SK-N-DZ (cell line): ENCODE measurements around the gene OR10D3.
A peak's percentile ranks its signal among the peaks of the same experiment; 100 is the strongest.
"Not testable (repeated sequence)": the region's sequence is repeated elsewhere in the genome, so short reads cannot be mapped to it uniquely, and the experiment has no call there.

Source experiments
- DNase-seq: peaks from one replicate; pipeline ENCODE4 v3.0.0-alpha.2; 2015; ENCODE audit warnings: low spot score

The OR10D3 gene

DNA sequence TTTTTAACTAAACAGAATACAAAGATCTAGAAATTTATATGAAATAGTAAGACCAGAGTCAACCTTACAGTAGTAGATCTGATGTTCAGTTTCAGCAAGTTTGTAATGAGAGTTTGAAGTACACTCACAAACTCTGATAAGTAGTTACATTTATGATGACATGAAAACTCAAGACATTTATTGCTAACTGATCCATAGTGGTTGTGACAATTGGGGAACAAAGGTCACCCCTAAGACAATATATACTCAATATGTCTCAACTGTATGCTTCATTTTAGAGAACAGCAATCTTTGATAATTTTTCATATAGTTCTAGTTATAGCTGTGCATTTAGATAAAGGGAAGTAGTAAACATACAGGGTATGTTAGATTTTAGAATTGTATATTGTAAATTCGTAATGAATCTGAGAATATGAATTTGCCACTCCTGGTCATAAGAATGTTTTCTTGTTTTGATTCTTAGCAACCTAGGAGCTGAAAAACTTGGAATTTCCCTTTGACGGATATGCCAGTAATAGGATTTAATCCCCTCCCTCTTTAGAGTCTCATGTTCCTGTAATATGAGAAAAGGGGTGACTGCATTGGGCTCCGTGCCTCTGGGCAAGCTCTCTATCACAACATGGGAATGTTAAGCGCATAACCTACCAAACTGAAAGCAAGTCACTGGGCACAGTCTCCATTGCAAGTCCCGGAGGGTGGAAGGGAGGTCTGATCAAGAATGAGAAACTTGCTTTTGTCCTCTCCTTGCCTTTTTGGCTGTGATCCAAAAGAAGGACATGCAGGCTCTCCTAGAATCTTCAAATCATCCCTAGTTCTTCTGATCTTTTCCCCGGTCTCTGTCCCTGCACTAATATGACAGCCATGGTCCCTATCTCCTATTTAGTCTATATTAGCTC is 11.4 kb downstream of the OR10D3 start:
- DNase-seq = no peak

DNA sequence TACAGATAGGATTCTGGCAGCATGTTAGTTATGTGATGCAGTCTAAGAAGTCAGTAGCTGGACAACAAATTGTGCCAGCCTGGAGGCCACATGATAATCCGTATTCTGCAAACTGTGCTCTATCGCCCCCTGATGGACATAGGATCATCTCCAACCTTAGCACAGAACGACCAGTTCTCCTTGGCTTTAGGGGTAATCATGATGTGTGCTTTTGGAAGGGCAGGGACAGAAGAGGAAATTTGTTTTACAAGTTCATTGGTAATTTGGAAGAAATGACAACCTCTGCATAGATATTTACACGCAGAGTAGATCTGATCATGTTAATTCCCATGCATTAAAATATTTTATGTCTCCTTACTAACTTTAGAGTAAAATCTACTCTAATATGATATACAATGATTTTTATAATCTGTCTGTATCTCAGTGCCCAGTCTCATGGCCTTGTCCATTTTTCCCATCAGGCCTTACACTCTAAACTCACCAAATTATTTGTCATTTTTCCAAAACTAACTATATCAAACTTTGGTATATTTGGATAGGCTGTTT is 12.1 kb downstream of the OR10D3 start:
- DNase-seq = peak; percentile 12

DNA sequence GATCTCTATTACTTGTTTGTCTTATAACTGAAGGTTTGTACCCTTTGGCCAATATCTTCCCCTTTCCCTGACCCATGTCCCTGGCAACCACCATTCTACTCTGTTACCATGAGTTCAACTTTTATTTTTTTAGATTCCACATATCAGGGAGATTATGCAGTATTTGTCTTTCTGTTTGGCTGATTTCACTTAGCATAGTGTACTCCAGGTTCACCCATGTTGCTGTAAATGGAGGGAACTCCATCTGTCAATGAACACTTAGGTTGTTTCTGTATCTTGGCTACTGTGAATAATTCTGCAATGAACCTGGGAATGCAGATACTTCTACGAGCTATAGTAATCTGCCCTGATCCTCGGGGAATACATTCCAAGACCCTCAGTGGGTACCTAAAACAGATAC is 14.9 kb downstream of the OR10D3 start:
- no peak for DNase-seq

DNA sequence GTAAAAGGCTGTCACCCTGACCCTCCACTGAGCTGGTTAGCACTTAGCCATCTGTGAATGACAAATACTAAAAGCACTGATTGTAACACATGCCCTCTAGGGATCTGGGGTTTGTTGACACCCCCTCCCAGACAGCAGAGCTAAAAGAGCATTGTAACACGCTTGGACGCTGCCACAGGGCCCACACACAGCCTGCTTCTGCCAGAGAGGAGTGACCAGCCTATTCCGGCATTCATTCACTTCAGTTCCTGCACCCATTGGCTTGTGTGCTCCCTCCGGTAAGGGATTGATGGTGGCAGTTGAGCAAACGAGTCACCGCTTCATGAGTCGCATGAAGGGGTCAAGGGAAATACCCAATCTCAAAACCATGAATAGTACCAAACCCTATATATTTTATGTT is 15.8 kb downstream of the OR10D3 start:
- no peak for DNase-seq

DNA sequence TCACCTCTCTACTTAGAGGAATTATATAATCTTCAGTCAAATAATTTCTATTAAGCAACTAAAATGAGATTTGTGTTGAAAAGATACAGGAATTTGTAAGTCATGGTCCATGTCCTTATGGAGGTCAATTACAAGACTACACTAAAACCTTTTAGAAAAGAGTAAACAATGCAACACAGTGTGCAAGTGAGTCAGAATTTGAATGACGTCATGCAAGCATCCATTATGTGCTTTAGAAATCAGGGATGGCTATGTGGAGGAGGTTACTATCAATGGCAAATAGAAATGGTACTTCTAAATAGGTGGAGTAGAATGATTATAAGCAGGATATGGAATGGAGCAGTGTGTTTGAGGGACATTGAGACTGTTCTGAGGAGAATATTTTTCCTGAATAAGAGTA is 16.6 kb downstream of the OR10D3 start:
- DNase-seq = no peak

DNA sequence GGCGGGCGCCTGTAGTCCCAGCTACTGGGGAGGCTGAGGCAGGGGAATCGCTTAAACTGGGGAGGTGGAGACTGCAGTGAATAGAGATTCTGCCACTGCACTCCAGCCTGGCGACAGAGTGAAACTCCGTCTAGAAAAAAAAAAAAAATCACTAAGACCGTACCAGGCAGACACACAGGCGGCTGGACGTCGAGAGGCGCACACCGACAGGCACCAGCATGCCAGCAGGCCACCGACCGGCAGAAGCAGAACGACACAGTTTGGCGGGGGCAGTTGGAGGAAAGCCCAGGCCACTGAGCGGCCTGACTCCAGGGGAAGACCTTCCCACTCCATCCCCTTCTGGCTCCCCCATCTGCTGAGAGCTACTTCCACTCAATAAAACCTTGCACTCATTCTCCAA is 17.5 kb downstream of the OR10D3 start:
- no peak for DNase-seq

DNA sequence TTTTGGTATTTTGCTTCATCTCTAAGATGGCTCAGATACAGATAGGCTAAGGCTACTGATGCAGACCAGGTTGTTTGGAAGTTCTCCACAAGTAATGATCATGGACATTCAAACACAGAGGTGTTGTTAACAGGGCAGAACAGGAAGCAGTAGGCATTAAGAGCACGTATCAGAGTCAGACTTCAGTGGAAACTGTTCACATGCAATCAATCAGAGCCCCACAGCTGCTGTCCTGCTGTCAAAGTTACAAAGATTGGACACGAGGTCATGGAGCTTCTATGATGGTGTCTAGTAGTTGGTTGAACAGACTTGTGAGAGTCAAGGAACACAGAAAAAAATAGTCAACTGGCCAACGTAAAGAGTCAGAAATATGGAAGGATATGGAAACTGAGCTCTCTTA is 19.8 kb downstream of the OR10D3 start:
- DNase-seq = no peak

DNA sequence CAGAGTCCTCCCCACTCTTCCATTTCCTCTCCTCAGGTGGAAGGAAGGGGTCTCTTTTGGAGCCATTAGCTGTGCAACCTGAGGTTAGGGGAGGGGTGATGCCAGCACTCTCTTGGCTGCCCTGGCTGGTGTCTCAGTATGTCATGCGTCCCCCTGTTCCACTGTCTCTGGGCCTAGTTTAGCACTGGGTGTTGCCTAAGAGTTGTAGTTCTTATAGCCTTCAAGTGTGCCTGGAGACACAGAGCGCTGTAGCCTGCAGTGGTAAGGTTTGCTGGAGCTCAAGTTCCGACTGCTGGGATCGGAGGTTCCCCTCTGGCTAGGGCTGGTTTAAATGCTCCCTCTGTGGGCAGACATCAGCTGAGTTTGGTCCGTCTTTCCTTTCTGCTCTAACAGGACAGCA is 20.9 kb downstream of the OR10D3 start:
- no peak for DNase-seq

DNA sequence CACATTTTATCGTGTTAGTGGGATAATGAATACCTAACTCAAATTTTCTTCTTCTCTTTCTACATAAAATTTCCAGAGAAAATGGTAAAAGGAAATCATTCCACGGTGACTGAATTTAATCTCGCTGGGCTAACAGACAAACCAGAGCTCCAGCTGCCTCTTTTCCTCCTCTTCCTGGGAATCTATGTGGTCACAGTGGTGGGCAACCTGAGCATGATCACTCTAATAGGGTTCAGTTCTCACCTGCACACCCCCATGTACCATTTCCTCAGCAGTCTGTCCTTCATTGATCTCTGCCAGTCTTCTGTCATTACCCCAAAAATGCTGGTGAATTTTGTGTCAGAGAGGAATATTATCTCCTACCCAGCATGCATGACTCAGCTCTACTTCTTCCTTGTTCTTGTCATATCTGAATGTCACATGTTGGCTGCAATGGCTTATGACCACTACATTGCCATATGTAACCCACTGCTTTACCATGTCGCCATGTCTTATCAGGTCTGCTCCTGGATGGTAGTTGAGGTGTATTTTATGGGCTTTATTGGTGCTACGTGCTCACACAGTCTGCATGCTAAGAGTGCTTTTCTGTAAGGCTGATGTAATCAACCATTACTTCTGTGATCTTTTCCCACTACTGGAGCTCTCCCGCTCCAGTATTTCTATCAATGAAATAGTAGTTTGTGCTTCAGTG is 24.1 kb downstream of the OR10D3 start:
- DNase-seq = no peak

DNA sequence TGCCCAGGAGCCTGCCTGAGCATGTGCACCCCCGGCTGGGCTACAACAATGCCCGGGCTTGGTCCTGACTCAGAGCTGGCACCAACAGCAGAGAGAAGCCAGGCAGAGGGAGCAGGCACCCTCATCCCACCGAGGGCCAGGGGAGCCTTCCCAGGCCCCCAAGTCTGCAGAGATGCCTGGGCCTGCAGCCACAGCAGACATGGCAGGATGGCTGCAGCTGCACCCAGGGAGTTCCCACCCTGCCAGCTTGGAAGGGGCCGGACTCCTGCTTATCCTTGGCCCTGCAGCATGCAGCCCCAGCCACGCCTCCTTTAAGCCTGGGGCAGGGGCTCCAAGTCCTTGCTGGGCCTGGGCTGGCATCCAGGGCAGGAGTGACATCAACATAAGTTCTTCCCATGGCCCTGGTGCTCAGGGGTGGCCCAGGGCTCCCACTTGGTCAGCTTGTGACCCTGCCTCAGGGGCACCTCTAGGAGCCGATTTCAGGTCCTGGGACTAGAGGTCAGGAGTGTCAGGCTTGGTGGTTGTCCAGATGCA is 26.7 kb downstream of the OR10D3 start:
- no peak for DNase-seq

DNA sequence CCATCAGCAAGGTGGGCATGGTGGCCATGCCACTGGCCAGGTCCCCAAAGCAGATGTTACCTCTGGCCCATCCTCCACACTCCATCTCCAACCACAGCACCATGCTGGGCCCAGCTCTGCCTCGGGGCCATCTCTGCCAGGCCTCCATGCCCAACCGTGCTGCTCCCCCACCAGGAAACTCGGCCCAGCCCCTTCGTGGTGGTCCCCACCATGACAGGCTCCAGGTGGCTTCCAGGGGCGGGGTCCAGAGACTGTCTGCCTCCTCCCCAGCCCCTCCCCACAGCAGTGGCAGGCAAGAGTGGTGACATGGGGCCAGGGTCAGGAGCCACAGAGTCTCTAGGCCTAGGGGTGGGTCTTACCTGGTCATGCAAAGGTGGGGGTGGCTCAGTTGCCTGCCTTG is 27.3 kb downstream of the OR10D3 start:
- no peak for DNase-seq

DNA sequence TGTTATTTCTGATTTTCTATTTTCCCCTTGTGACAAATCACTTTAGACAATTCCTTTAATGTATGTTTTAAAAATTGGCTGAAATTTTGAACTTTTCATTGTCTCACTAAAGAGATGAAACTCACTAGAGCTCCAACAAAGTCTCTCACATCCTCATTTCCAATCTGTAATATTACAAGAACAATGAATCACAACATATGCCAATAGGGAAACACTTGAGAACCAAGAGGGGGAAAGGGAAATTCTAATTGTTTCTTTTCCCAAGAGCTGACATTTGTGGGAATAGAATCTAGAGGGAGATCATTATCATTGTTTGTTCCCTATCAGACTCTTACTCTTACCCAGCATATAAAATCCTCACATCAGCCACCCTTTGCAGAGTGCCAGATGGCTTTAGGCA is 28.2 kb downstream of the OR10D3 start:
- DNase-seq = no peak

DNA sequence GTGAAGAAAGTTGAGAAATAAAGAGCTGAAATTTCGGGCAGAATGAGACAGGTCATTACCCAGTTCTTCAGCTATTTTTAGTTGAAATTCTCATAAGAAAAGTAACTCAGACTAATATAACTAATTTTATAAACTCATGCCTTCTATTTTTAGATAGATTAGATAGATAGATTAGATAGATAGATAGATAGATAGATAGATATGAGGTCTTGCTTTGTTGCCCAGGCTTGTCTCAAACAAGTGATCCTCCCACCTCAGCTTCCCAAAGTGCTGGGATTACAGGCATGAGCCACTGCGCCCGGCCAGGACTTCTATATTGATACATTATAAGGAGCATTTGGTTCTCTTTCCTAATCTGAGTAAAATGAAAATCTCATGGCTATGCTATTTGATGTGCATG is 30.9 kb downstream of the OR10D3 start:
- no peak for DNase-seq

DNA sequence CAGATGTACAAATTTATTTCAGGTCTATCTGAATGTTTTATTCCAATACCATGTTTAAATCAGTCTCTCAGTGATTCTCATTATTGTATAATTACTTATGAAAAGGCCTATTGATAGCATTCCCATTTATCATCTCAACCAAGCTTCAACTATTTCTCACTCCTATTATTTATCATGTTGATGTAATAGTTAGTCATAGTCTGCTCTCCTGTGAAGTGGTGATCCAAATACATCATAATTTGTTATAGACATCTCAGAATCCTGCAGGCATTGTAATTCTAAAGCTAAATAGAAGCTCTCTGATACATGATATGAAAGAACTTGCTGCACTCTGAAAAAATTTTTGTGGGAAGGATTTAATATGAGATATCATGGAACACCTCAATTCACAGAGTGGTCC is 36.0 kb downstream of the OR10D3 start:
- no peak for DNase-seq

DNA sequence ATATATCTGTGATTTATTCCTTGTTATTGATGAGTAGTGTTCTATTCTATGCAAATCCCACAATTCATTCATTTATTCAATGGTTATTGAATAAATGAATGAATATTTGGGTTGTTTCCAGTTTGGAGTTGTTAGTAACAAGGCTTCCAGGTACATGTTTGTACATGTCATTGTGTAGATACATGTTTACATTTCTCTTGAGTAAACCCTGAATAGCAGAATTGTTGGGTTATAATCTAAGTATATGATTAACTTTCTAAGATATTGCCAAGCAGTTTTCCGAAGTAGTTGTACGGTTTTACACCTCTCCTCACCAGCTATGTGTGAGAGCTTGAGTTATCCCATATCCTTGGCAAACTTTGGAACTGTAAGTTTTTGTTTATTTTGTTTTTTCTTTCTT is 39.3 kb downstream of the OR10D3 start:
- DNase-seq = no peak

DNA sequence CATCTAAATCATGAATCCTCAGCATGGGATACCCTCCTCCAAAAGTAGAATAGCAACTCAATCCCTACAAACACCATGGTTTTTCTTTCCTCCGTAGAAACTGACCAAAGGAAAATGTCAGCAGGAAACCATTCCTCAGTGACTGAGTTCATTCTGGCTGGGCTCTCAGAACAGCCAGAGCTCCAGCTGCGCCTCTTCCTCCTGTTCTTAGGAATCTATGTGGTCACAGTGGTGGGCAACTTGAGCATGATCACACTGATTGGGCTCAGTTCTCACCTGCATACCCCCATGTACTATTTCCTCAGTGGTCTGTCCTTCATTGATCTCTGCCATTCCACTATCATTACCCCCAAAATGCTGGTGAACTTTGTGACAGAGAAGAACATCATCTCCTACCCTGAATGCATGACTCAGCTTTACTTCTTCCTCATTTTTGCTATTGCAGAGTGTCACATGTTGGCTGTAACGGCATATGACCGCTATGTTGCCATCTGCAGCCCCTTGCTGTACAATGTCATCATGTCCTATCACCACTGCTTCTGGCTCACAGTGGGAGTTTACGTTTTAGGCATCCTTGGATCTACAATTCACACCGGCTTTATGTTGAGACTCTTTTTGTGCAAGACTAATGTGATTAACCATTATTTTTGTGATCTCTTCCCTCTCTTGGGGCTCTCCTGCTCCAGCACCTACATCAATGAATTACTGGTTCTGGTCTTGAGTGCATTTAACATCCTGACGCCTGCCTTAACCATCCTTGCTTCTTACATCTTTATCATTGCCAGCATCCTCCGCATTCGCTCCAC is 41.7 kb downstream of the OR10D3 start:
- not testable (repeated sequence) for DNase-seq

DNA sequence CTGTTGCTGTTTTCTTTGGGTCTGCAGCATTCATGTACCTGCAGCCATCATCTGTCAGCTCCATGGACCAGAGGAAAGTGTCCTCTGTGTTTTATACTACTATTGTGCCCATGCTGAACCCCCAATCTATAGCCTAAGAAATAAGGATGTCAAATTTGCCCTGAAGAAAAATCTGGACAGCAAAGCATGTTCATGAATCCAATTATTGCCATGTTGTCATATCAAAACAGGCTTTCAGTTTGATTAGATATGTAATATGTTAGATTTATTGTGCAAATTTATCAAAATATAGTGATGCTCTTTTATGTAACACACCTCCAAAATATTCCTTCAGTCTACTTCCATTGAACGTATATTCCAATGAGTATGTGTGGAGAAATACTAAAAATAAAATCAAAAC is 42.3 kb downstream of the OR10D3 start:
- DNase-seq = no peak

DNA sequence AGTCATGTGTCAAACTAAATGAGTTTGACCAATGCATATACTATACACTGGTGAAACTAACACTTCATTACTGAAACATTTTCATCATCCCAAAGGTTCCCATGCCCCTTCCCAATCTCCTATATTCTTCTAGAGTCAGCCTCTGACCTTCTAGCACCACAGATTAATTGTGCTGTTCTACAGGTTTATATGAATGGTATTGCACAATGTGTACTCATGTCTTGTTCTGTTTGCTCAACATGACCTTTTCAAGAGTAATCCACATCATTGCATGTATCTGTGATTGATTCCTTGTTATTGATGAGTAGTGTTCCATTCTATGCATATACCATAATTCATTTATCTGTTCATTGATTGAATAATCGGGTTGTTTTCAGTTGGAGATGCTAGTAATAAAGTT is 50.2 kb downstream of the OR10D3 start:
- no peak for DNase-seq
